ENCODE measurements around the gene ARAP3. TPM values are rescaled to one million over a fixed set of nuclear protein-coding genes. Genes with fewer than 3 reads are reported as not detected.
A peak's percentile ranks its signal among the peaks of the same experiment; 100 is the strongest.

Gene ARAP3
- total and polyA plus RNA-seq, 9 of the 15 experiments (the other 6 are each of a cell fraction or from before 2014, with no cell fraction given): 0.83 to 25.7 (median 6.4) TPM

DNA sequence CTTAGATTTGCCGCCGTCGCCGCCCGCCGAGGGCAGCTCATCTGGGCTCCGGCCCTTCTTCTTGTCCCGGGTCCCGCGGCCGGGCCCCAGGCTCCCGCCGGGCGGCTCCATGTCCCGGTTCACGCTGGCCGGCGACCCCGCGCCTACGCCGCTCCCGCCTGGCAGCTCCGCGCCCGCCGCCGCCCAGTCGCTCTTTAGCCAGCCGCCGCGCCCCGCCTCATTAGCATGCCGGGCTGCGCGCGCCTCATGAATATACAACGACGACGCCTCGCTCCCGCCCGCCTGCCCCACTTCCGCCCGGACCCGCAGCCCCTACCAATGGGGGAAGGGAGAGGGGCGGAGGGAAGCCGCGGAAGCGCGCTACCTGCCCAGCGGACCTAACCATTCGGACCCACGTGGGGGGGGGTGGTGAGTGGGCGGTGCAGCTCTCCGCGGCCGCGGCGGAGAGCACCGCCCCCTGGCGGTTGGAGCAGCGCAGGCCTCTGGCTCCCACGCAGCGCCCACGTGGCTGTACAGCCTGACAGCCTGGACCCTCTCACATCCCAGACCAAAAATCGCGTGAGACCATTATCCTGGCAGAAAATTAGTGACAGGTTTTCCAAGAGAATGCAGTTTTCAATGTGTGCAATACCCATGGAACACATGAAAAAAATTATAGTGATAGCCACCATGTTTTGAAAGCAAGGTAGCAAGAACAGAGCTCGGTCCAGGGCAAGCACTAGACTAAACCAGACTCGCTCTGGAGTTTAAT lies 63.1 kb downstream of the ARAP3 start, which contains the start of gene DIAPH1 (continued):
- TF ChIP-seq DMBX1 (CRISPR knock-in tag; IDR thresholded peaks at IDR 0.05; ENCODE audit: borderline replicate concordance) (no peak), POU5F1 (IDR thresholded peaks at IDR 0.05; ENCODE audit: borderline replicate concordance, low read depth, low read length, partially characterized antibody) (no peak), YBX1 (IDR thresholded peaks at IDR 0.05) (no peak), GTF2A2 (tag; IDR thresholded peaks at IDR 0.05) (no peak), NFXL1 (CRISPR knock-in tag; IDR thresholded peaks at IDR 0.05) (no peak), PML (IDR thresholded peaks at IDR 0.05; ENCODE audit: low read length) (no peak; the same call in 1 of the 2 replicates), ZFPM2 (CRISPR knock-in tag; IDR thresholded peaks at IDR 0.05) (no peak), FOXJ3 (CRISPR knock-in tag; IDR thresholded peaks at IDR 0.05) (no peak), SIN3B (IDR thresholded peaks at IDR 0.05; ENCODE audit: low read depth) (no peak), KAT7 (CRISPR knock-in tag; IDR thresholded peaks at IDR 0.05; ENCODE audit: borderline replicate concordance) (no peak; the same call in 1 of the 2 replicates), CBX2 (IDR thresholded peaks at IDR 0.05; ENCODE audit: insufficient read depth, low read length, poor library complexity, severe bottlenecking) (no peak), KAT8 (IDR thresholded peaks at IDR 0.05; ENCODE audit: low read depth) (no peak), HMGN3 (IDR thresholded peaks at IDR 0.05; ENCODE audit: borderline replicate concordance, extremely low read depth, insufficient read length, low read depth, low read length) (peak; percentile 84), ZNF197 (CRISPR knock-in tag; IDR thresholded peaks at IDR 0.05; ENCODE audit: low read depth) (no peak), ZNF75A (CRISPR knock-in tag; IDR thresholded peaks at IDR 0.05) (no peak), TCF3 (CRISPR knock-in tag; IDR thresholded peaks at IDR 0.05) (peak; percentile 28; the same call in 1 of the 2 replicates), MYNN (IDR thresholded peaks at IDR 0.05) (no peak), MYNN (CRISPR knock-in tag; IDR thresholded peaks at IDR 0.05) (no peak), TOE1 (IDR thresholded peaks at IDR 0.05; ENCODE audit: borderline replicate concordance) (peak; percentile 80; the same call in 1 of the 2 replicates), TOE1 (CRISPR knock-in tag; IDR thresholded peaks at IDR 0.05; ENCODE audit: borderline replicate concordance, low read depth) (no peak), ETV5 (CRISPR knock-in tag; IDR thresholded peaks at IDR 0.05; ENCODE audit: low read depth) (peak; percentile 91), CEBPG (CRISPR knock-in tag; IDR thresholded peaks at IDR 0.05) (no peak), CEBPG (tag; conservative IDR thresholded peaks at IDR 0.05 in 1 of 2, IDR thresholded peaks at IDR 0.05 in 1 of 2) (no peak), PHF8 (IDR thresholded peaks at IDR 0.05; ENCODE audit: borderline replicate concordance, low read length) (peak; percentile 66; the same call in 1 of the 2 replicates), HDAC6 (IDR thresholded peaks at IDR 0.05; ENCODE audit: low read depth, low read length) (no peak), ZNF124 (CRISPR knock-in tag; IDR thresholded peaks at IDR 0.05) (no peak), ZBED1 (IDR thresholded peaks at IDR 0.05) (no peak), ZNF707 (CRISPR knock-in tag; conservative IDR thresholded peaks at IDR 0.05) (no peak), ZNF165 (CRISPR knock-in tag; IDR thresholded peaks at IDR 0.05; ENCODE audit: borderline replicate concordance) (no peak)
- TF ChIP-seq, protein P1, sequence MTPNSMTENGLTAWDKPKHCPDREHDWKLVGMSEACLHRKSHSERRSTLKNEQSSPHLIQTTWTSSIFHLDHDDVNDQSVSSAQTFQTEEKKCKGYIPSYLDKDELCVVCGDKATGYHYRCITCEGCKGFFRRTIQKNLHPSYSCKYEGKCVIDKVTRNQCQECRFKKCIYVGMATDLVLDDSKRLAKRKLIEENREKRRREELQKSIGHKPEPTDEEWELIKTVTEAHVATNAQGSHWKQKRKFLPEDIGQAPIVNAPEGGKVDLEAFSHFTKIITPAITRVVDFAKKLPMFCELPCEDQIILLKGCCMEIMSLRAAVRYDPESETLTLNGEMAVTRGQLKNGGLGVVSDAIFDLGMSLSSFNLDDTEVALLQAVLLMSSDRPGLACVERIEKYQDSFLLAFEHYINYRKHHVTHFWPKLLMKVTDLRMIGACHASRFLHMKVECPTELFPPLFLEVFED (CRISPR knock-in tag; conservative IDR thresholded peaks at IDR 0.05): no peak

Data from K562 (cell line).